ENCODE results near the gene NOTUM.
"Not testable (repeated sequence)": the region's sequence is repeated elsewhere in the genome, so short reads cannot be mapped to it uniquely, and the experiment has no call there.

NOTUM gene

GRCh38 chr17:81923302-81924260 is 37.4 kb downstream of the NOTUM start:
- no peak for DNase-seq (ENCODE audit: low spot score)

DNA sequence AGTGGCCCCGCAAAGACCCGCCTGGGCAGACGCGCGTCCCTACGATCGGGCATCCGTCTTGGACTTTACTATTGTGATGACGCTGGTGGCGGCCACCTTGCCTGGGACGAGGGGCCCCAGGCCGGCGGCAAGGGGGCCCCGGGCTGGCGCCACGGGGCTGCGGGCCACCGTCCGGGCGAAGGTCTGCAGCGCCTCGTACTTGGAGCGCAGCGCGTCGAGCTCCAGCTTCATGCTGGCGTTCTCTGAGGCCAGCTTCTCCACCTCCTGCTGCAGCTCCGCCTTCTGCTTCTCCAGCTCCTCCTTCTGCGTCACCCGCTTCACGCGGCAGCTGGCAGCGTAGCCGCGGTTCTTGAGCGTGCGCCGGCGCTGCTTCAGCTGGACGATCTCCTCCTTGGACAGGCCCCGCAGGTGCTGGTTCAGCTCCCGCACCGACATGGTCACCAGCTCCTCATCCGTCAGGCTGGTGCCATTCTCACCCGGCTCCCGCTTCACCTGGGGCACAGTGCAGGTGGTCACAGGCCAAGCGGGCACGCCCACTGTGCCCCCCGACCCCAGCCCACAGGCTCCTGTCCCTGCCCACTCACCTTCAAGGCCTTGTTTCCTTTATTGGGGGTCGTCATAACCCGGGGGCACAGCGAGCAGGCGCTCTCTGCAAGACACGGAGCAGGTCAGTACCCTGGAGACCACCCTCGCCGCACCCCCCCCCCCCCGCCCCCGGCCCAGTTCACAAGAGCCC is 38.3 kb downstream of the NOTUM start:
- no peak for DNase-seq (ENCODE audit: low spot score)

DNA sequence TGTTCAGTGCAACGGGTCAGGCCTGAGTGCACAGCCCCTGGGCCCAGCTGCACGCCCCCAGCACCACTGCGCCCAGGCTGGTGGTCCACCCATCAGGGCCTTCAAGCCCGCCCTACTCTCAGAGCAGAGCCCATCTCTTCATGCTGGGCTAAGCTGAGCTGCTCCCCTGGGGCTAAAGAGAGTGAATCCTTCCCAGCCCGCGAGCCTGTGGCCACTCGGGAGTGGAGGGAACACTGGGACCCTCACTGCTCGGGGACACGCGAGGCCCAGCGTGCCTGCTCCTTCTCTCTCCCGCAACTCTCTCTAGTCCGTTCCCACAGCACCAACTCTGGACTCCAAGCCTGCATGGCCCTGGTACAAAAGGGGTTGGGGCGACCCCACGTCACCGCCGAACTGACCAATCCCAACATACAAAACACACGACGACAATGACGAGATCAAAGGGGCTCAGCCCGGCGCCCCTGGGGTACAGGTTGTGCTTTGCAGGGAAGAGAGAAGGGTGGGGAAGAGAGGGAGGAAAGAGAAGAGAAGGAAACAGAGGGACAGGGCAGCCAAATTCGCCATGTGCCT is 38.9 kb downstream of the NOTUM start:
- no peak for DNase-seq (ENCODE audit: low spot score)

DNA sequence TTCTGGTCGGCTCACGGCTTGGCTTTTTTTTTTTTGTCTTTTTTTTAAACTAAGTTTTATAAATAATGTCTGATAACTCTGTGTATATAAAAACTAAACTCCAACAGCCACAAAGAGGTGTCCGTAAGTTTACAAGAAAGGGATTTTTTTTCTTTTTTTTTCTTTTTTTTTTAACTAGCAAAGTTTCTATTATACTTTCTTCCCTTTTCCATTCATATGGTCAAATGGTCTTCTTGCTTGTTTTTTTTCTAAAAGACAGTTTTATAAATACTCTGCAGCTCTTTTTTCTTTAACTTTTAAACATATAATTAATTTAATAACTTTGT is 39.5 kb downstream of the NOTUM start:
- DNase-seq (ENCODE audit: low spot score) = no peak

DNA sequence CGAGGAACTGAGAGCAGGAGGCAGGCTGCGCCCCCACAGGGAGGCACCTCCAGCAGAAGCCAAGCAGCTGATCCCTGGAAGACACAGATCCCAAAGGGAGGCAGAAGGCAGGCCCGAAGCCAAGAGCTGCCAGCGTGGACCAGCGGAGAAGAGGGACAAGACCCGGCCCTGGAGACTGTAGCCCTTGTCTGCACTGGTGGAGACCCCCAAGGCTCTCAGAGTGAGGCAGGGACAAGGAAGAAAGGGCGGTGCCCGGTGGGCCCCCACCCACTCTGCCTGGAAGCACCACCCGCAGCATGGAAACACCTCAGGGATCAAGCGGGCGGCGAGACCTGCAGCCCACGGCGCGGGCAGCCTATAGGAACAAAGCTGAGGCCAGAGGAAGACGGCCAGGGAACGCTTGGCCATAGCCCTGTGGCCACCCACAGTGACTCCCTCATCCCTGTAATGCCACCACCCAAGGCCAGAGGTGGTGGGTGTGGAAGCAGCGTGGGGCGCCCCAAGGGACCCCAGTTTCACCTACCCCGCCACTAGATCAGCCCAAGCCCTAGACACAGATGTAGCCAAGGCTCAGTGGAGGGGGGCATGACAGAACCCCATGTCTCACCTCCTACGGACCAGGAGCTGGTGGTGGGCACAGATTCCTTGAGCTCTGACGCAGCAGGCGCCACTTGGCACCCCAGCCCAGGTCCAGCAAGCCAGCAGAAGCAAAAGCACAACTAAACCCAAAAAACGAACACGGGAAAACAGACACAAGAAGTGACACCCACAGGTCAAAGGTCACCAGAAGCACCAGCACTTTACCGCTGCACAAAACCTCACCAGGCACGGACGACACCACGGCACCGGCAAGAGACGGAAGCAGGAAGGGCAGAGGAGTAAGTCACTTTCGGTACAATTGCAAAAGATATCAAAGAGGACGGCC is 40.1 kb downstream of the NOTUM start:
- DNase-seq (ENCODE audit: low spot score) = no peak

- no peak for DNase-seq (ENCODE audit: low spot score)
Measured at GRCh38 chr17:81918832-81919545, 42.0 kb downstream of the NOTUM start.

DNA sequence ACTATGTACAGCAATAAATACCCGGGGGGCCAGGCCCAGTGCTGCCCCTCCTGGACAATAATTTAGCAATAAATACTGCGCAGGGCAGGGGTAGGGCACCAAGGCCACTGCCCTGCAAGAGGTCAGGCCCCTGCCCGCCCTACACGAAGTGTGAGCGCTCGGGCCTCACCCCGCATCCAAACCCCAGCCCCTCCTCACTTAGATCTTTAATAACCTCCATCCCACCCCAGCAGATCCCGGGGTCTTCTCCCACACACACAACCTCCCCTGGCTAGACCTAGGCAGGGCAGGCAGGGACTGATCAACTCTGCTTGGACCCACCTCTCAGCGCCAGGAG is 42.7 kb downstream of the NOTUM start:
- DNase-seq (ENCODE audit: low spot score) = not testable (repeated sequence)

- DNase-seq (ENCODE audit: low spot score) = peak; percentile 86
Measured at GRCh38 chr17:81917565-81918332, 43.2 kb downstream of the NOTUM start, which contains the start of gene SIRT7. SIRT7 (minus strand) TSS chr17:81918176; CDS start chr17:81918131, 45 bp downstream.

- no peak for DNase-seq (ENCODE audit: low spot score)
Measured at GRCh38 chr17:81916234-81917001, 44.6 kb downstream of the NOTUM start.

DNA sequence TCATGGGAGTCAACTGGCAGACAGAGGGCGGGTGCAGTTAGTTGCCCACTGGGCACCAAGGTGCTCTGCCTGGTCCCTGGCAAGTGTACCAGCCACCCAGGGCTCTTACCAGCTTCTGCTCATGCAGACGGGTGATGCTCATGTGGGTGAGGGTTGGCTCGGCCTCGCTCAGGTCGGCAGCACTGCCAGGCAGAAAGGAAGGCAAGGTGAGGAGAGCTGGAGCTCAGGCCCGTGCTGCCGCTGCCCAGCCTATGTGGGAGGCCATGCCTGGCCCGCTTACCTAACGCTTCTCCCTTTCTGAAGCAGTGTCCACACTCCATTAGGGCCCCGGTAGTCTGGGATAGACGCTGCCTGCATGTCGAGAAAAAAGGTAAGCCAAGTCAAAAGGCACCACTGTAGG is 45.7 kb downstream of the NOTUM start:
- DNase-seq (ENCODE audit: low spot score) = no peak

GRCh38 chr17:81914103-81914850 is 46.7 kb downstream of the NOTUM start:
- DNase-seq (ENCODE audit: low spot score) = no peak

GRCh38 chr17:81913394-81914102 is 47.4 kb downstream of the NOTUM start:
- DNase-seq (ENCODE audit: low spot score) = no peak

DNA sequence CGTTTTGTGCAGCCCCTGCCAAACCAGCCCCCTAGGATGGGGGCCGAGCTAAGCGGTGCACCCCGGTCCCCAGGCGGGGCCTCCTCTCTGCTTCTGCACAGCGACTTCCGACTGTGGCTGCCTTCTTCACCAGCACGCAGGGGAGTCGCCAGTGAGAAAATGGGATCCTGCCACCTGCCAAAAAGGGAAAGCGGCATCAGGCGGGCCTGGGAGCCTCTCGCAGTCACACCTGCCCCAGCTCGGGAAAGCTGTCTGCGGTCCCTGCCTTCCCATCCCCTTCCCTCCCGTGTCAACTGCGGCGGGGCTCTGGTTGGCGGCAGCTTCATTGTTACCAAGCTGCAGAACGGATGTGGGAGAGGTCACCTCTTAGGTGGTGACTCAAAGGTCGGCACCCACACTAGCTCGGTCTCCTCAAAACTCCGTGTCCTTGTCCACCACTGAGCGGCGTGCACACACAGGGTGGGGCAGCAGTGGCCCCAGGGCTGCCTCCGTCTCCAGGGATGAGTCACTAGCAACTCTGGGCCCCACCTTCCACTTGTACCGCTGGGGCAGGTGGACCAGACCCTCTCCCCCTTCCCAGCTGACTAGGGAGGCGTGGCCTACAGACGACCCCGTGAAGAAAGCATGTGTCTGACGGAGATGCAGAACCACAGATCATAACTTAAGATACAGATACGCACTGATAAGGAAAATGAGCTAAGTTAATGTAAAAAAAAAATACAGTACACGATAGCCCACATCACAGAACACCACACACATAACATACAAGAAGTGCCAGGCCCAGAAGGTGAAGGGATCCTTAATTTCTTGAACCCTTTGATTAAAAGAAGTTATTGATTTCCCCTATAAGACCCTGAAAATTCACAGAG is 48.3 kb downstream of the NOTUM start:
- no peak for DNase-seq (ENCODE audit: low spot score)

GRCh38 chr17:81911969-81912368 is 49.0 kb downstream of the NOTUM start:
- no peak for DNase-seq (ENCODE audit: low spot score)

DNA sequence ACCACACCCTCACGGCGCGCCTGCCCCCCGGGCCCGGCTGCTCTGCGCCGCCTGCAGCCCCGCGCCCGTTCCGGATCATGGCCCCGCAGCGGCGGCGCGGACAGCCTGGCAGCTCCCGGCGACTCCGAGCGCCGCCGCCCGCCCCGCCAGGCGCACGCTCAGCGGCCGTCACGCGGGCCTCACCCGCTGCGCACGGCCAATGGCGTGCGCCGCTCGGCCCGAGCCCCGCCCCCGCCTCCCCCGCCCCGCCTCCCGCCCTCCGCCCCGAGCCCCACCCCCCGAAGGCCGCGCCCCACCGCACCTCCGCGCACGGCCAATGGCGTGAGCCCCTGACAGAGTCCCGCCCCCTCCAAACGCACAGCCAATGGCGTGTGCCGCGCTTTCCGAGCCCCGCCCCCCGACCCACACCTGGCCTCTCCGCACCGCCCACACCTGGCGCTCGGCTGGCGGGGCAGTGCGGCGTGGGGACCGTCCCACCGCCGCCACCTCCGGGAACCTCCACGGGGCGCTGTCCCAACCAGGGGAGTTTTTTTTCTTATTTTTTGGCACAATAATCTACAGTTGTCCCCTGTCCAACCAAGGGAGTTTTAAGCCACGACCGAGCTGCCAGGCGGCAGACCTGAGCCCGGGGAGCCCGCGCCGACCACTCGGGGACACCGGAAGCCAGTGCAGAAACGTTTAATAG is 49.6 kb downstream of the NOTUM start, which contains the start of gene PCYT2:
Gene PCYT2, minus strand, starts transcription at position 123 of the 685 bp plus-strand sequence. Its CDS starts 44 bp downstream, at position 79.
- DNase-seq (ENCODE audit: low spot score) = peak; percentile 92

- DNase-seq (ENCODE audit: low spot score) = no peak
Measured at GRCh38 chr17:81910840-81911276, 50.1 kb downstream of the NOTUM start.

All from CD4-positive, alpha-beta T cell treated with Interleukin-15 for 4 hours (primary cell).